Measurements from ENCODE around the gene PPP2R5C. TPM values are rescaled to one million over a fixed set of nuclear protein-coding genes. Genes with fewer than 3 reads are reported as not detected.
"Not testable (repeated sequence)": the region's sequence is repeated elsewhere in the genome, so short reads cannot be mapped to it uniquely, and the experiment has no call there.

Gene PPP2R5C
- total RNA-seq, 1 donor, result 114 TPM

DNA sequence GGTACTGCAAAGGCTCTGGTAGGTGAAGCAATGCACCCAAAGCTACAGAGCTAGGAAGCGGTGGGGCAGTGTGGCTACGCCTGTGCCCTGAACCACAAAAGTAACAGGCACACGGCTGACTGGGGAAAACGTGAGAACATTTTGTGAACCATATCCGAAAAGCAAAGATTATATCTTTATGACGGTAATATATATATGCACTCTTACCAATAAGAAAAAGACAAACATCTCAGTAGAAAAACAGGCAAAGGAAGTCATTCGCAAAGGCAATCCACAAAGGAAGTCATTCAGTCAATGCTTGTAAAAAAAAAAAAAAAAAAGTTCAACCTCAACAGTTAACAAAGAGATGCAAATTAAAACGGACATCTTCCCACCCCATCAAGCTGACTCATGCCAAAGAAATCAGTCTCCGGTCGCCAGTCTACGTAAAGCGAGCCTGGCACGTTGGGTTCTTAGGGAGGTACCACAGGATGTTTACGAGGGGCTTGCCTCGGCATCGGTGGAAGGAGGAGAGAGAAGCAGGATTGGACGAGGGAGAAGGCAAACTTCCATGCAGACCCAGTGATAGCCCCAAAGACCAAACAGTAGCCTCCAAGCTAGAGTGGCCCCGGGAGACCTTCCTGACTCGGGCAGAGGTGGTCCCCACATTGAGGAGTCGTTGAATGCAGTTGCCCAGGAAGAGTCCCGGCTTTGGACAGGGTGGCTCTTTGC lies 39.4 kb upstream of the PPP2R5C start:
- TF ChIP-seq, protein P1, sequence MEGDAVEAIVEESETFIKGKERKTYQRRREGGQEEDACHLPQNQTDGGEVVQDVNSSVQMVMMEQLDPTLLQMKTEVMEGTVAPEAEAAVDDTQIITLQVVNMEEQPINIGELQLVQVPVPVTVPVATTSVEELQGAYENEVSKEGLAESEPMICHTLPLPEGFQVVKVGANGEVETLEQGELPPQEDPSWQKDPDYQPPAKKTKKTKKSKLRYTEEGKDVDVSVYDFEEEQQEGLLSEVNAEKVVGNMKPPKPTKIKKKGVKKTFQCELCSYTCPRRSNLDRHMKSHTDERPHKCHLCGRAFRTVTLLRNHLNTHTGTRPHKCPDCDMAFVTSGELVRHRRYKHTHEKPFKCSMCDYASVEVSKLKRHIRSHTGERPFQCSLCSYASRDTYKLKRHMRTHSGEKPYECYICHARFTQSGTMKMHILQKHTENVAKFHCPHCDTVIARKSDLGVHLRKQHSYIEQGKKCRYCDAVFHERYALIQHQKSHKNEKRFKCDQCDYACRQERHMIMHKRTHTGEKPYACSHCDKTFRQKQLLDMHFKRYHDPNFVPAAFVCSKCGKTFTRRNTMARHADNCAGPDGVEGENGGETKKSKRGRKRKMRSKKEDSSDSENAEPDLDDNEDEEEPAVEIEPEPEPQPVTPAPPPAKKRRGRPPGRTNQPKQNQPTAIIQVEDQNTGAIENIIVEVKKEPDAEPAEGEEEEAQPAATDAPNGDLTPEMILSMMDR (IDR thresholded peaks at IDR 0.05; ENCODE audit: insufficient read depth, low read length), result no peak

DNA sequence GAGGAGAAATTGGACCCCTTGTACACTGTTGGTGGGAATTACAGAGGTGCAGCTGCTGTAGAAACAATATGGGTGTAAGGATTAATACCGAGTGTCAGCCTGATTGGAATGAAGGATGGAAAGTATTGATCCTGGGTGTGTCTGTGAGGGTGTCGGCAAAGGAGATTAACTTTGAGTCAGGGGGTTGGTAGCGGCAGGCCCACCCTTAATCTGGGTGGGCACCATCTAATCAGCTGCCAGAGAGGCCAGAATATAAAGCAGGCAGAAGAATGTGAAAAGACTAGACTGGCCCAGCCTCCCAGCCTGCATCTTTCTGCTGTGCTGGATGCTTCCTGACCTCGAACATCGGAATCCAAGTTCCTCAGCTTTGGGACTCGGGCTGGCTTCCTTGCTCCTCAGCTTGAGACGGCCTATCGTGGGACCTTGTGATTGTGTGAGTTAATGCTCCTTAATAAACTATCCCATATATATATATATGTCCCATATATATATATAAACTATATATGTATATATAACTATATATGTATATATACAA lies 38.4 kb upstream of the PPP2R5C start:
- DNase-seq (ENCODE audit: low read depth), result no peak
- TF ChIP-seq, protein P1 (IDR thresholded peaks at IDR 0.05; ENCODE audit: insufficient read depth, low read length), result no peak

More for the DNA sequence above, 39.4 kb upstream of the PPP2R5C start:
- no peak overlapping the region for H3K4me3 ChIP-seq (ENCODE audit: low read depth, low read length)
- DNase-seq (ENCODE audit: low read depth), result no peak

DNA sequence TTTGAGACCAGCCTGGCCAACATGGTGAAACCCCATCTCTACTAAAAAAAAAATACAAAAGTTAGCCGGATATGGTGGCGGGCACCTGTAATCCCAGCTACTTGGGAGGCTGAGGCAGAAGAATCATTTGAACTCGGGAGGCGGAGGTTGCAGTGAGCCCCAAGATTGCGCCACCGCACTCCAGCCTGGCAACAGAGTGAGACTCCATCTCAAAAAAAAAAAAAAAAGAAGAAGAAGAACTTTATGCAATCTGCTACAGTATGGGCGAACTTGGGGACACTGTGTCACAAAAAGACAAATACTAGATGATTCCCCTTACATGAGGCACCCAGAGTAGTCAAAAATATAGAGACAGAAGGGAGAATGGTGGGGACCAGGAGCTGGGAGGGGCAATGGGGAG lies 35.9 kb upstream of the PPP2R5C start:
- H3K4me3 ChIP-seq (ENCODE audit: low read depth, low read length); DNase-seq (ENCODE audit: low read depth): not testable (repeated sequence)

More for the DNA sequence above, 38.4 kb upstream of the PPP2R5C start:
- no peak overlapping the region for H3K4me3 ChIP-seq (ENCODE audit: low read depth, low read length)

DNA sequence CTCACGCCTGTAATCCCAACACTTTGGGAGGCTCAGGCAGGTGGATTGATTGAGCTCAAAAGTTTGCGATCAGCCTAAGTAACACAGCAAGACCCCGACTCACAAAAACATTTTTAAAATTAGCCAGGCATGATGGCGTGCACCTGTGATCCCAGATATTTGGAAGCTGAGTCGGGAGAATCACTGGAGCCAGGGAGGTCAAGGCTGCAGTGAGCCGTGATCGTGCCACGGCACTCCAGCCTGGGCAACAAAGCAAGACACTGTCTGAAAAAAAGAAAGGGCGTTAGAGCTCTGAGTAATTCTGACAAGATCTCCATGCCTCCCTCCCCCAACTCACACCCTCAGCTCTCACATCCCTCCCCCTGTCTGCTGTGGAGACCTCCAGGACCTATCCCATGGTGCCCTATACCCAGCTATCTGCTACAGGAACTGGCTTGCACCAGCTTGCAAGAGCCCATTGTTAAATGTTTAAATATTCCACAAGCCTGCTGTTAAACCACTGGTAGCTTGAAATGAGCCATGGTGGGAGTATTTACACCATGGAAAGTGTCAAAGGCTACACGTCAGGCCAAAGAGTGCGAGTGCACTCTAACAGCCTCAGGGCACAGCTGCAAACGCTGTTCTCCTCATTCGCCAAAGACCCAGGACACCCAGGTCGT lies 35.1 kb upstream of the PPP2R5C start:
- no peak overlapping the region for H3K4me3 ChIP-seq (ENCODE audit: low read depth, low read length)
- TF ChIP-seq, protein P1 (IDR thresholded peaks at IDR 0.05; ENCODE audit: insufficient read depth, low read length), result no peak
- DNase-seq (ENCODE audit: low read depth), result no peak

DNA sequence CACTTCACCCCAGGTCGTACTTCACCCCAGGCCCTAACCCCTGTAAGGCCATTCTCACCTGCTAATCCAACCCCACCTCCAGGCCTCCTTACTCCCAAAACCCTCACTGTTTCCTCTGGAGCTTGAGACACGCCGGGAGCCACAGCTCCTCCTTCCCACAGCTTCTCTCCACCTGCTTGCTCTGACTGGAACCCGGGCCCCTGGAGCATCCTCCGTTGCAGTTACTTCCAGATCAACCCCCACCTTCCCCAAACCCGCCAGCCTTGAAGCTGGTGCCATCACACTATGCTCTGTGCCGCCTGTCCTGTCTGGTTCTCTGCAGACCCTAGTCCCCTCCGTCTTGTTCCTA lies 34.6 kb upstream of the PPP2R5C start:
- DNase-seq (ENCODE audit: low read depth), result no peak

DNA sequence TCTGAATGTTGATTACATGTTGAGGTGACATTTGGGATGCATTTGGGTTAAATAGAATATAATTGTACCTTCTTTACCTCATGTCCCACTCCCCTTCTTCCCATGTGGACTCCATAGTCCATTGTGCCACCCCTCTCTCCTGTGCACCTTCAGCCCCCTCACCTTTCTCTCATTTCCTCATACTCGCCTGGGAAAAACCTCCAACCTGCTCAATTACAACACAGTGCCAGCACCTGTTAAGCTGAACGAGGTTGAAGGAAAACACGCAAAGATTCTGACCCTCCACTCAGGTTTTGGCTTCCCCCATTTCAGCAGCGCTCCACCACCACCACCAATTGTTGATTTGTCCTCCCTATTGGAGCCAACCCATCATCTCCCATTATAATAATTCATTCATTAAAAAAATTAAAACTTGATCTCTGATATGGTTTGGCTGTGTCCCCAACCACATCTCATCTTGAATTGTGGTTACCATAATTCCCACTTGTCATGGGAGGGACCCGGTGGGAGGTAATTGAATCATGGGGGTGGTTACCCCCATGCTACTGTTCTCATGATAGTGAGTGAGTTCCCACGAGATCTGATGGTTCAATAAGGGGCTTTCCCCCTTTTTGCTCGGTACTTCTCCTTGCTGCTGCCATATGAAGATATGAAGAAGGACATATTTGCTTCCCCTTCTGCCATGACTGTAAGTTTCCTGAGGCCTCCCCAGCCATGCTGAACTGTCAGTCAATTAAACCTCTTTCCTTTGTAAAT lies 33.7 kb upstream of the PPP2R5C start:
- no peak overlapping the region for H3K4me3 ChIP-seq (ENCODE audit: low read depth, low read length)
- TF ChIP-seq, protein P1 (IDR thresholded peaks at IDR 0.05; ENCODE audit: insufficient read depth, low read length), result no peak
- no peak for DNase-seq (ENCODE audit: low read depth)

More for the DNA sequence above, 34.6 kb upstream of the PPP2R5C start:
- TF ChIP-seq, protein P1 (IDR thresholded peaks at IDR 0.05; ENCODE audit: insufficient read depth, low read length), result no peak
- no peak overlapping the region for H3K4me3 ChIP-seq (ENCODE audit: low read depth, low read length)

DNA sequence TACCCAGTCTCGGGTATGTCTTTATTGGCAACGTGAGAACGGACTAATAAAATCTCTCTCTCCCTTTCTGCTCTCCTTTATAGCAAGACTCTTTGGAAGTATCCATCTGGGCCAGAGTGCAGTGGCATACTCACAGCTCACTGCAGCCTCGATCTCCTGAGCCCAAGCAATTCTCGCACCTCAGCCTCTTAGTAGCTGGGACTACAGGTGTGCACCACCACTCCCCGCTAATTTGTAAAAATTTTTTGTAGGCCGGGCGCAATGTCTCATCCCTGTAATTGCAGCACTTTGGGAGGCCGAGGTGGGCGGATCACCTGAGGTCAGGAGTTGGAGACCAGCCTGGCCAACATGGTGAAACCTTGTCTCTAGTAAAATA lies 33.2 kb upstream of the PPP2R5C start:
- H3K4me3 ChIP-seq (ENCODE audit: low read depth, low read length), result no peak overlapping the region
- TF ChIP-seq, protein P1 (IDR thresholded peaks at IDR 0.05; ENCODE audit: insufficient read depth, low read length), result no peak
- DNase-seq (ENCODE audit: low read depth), result no peak

Measured in fibroblast of the aortic adventitia (primary cell).